GM21737 (cell line): ENCODE measurements around the gene LILRA2.
"Not testable (repeated sequence)": the region's sequence is repeated elsewhere in the genome, so short reads cannot be mapped to it uniquely, and the experiment has no call there.

Source experiments
- ATAC-seq: cut with Tn5 transposase; IDR thresholded peaks from one replicate; pipeline ENCODE4 v1.9.1; 2021; ENCODE audit warnings: mild to moderate bottlenecking, moderate library complexity; ENCODE audit not compliant: unreplicated experiment

Gene LILRA2

GRCh38 chr19:54573330-54573872 lies at the start of gene LILRA2:
LILRA2 (plus strand) TSS chr19:54573790; CDS start chr19:54573879, 89 bp downstream.
- ATAC-seq, result no peak

GRCh38 chr19:54525636-54526035 lies 48.0 kb upstream of the LILRA2 start:
- ATAC-seq, result no peak

GRCh38 chr19:54526972-54527371 lies 46.6 kb upstream of the LILRA2 start:
- no peak for ATAC-seq

- no peak for ATAC-seq
These were observed 42.7 kb upstream of the LILRA2 start for GRCh38 chr19:54530866-54531265.

GRCh38 chr19:54532528-54532927 lies 41.1 kb upstream of the LILRA2 start:
- ATAC-seq, result peak; percentile 81

- no peak for ATAC-seq
These were observed 40.1 kb upstream of the LILRA2 start for GRCh38 chr19:54533476-54533875.

GRCh38 chr19:54534156-54534555 lies 39.4 kb upstream of the LILRA2 start:
- no peak for ATAC-seq

- ATAC-seq, result no peak
These were observed 38.0 kb upstream of the LILRA2 start for GRCh38 chr19:54535601-54536000.

GRCh38 chr19:54536956-54537355 lies 36.6 kb upstream of the LILRA2 start:
- ATAC-seq, result no peak

GRCh38 chr19:54541712-54542111 lies 31.9 kb upstream of the LILRA2 start:
- no peak for ATAC-seq

- ATAC-seq, result no peak
These were observed 24.8 kb upstream of the LILRA2 start for GRCh38 chr19:54548806-54549205.

- ATAC-seq, result no peak
These were observed 24.4 kb upstream of the LILRA2 start for GRCh38 chr19:54549224-54549623.

- ATAC-seq, result no peak
These were observed 22.3 kb upstream of the LILRA2 start for GRCh38 chr19:54551293-54551692.

- ATAC-seq, result no peak
These were observed 21.4 kb upstream of the LILRA2 start for GRCh38 chr19:54551950-54552912.

- no peak for ATAC-seq
These were observed 20.7 kb upstream of the LILRA2 start for GRCh38 chr19:54552913-54553310.

- no peak for ATAC-seq
These were observed 19.6 kb upstream of the LILRA2 start for GRCh38 chr19:54554006-54554405.

GRCh38 chr19:54554896-54555295 lies 18.7 kb upstream of the LILRA2 start:
- ATAC-seq, result no peak

GRCh38 chr19:54556194-54556593 lies 17.4 kb upstream of the LILRA2 start:
- ATAC-seq, result no peak

GRCh38 chr19:54558339-54558738 lies 15.3 kb upstream of the LILRA2 start:
- no peak for ATAC-seq

GRCh38 chr19:54560881-54561385 lies 12.7 kb upstream of the LILRA2 start:
- ATAC-seq, result no peak

- no peak for ATAC-seq
These were observed 11.8 kb upstream of the LILRA2 start for GRCh38 chr19:54561840-54562239.

- not testable (repeated sequence) for ATAC-seq
These were observed 10.4 kb upstream of the LILRA2 start for GRCh38 chr19:54563206-54563605.
